LNCaP clone FGC (cell line): ENCODE results near the gene DCDC1.
"Not testable (repeated sequence)": the region's sequence is repeated elsewhere in the genome, so short reads cannot be mapped to it uniquely, and the experiment has no call there.

ENCODE experiments used
- DNase-seq: peaks from one replicate; pipeline ENCODE4 v3.0.0-alpha.2; 2011; ENCODE audit warnings: low read depth
- H3K4me3 ChIP-seq: 2 replicates; pipeline ENCODE4 v1.5.1; 2011; ENCODE audit warnings: mild to moderate bottlenecking, low read depth, low read length, control low read depth
- CTCF ChIP-seq: IDR thresholded peaks from 2 replicates; pipeline ENCODE4 v1.5.1; 2012; ENCODE audit warnings: mild to moderate bottlenecking; ENCODE audit not compliant: control insufficient read depth, insufficient read depth; ENCODE audit errors: extremely low read depth

DCDC1 gene

DNA sequence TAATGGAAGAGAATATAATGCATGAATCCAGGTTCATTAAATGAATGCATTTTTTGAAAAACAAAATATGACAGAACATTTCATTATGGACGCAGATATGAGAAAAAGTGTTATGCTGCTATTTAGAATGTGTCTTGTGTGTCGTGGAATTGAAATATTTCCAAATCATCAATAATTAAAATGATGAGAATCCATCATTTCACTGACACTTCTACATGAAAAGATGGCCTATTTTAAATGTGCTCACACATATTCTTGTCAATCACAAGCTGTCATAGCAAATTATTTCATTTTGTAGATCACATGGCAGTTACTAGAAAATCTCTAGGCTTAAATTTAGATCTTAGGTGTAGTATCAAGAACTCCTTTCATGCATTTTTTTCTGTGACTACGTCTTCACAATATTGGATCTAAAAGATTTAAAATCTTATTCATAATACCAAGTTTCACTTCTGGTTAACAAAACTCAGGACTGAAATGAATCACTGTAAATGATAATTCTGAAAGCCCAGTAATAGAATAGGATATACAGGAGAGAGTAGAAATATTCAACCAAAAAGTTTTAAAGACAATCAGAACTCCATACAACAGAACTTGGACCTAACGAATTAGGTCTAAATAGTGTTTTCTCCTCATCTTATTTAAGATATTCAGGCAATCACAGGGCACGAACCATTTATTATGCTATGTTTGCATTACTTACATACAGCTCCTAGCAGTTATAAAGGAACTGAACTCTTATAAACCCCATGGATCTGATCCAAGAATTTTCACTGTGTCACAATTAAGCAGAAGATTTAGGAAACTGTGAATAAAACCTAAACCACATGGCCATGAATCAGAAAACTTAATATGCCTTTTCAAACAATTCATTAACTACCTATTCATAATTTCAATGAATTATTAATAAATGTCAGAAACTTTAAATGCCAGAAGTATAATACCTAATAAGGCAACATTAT is 67.7 kb downstream of the DCDC1 start:
- H3K4me3 ChIP-seq = no peak overlapping the region
- no peak for DNase-seq

DNA sequence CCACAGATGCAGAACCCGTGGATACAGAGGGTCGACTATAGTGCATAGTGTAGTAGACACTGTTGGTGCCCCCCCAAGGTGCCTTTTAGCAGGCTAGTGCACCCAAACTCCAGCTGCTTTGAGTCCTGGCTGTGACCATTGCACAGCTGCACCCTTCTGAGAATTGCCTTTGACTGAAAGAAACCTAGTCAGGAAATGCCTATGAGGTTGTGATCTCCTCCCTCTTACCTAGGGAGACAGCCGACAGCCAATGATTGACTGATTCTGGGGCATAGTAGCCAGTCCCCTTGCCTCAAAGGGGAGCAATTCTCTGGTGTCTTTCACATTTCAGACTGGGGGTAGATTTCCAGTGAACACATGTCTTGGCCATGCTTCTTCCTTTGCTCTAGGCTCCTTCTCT is 74.2 kb downstream of the DCDC1 start:
- TF ChIP-seq CTCF = no peak
- DNase-seq = no peak
- no peak overlapping the region for H3K4me3 ChIP-seq

More for the DNA sequence above, 67.7 kb downstream of the DCDC1 start:
- TF ChIP-seq CTCF = no peak

DNA sequence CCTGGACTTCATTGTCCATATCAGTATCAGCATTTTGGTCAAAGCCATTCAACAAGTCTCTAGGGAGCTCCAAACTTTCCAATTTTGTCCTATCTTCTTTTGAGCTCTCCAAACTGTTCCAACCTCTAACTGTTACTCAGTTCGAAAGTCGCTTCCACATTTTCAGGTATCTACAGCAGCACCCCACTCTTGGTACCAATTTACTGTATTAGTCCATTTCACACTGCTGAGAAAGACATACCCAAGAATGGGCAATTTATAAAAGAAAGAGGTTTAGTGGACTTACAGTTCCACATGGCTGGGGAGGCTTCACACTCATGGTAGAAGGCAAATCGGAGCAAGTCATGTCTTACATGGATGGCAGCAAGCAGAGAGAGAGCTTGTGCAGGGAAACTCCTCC is 96.0 kb downstream of the DCDC1 start:
- not testable (repeated sequence) for H3K4me3 ChIP-seq, DNase-seq

DNA sequence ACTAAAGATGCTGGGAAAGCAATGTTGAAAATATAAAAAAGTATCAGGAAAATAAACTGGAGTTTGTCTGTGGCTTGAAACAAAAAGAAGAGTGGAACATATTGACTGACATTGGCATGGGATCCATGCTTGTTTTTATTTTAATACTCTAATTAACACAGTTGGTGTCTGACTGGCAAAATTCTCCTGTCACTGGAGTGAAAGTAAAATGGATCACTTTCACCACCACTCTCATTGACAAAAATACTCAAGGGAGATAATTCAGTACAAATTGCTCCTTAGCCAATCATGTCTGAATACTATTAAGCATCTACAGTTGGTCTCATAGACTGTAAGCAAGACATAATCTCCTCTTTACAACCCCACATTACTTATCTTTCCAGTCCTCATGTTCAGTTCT is 101.8 kb downstream of the DCDC1 start:
- no peak for DNase-seq
- H3K4me3 ChIP-seq = no peak overlapping the region
- TF ChIP-seq CTCF = no peak

DNA sequence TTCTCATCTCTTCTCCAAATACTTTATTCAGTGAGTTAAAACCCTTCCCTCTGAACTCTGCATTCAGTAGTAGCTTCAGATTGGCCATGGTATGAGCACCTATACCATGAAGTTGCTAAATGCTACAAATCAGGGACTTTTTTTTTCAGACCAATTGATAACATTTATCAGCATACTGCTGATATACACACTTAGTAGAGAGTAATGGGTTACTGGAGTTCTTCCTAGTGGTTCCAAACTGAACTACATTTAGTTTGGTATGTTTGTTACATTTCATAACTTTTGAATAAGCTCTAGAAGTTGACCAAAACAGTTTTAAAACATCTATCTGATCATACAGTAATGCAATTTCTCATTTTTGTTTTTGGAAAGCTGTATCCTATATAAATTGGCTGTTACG is 104.7 kb downstream of the DCDC1 start:
- no peak overlapping the region for H3K4me3 ChIP-seq
- DNase-seq = no peak
- TF ChIP-seq CTCF = no peak

- no peak for DNase-seq
- H3K4me3 ChIP-seq = no peak overlapping the region
- TF ChIP-seq CTCF = no peak
These were observed 106.8 kb downstream of the DCDC1 start for GRCh38 chr11:31262761-31263160.

- no peak overlapping the region for H3K4me3 ChIP-seq
- no peak for TF ChIP-seq CTCF
- DNase-seq = no peak
These were observed 109.7 kb downstream of the DCDC1 start for GRCh38 chr11:31259797-31260196.
